Measurements from ENCODE around the gene CCNY.

Gene CCNY

GRCh38 chr10:35606430-35606829 is 270.1 kb downstream of the CCNY start:
- DNase-seq = no peak

- no peak for DNase-seq
These were observed 271.4 kb downstream of the CCNY start for GRCh38 chr10:35607475-35608327.

GRCh38 chr10:35608328-35608672 is 272.0 kb downstream of the CCNY start:
- no peak for DNase-seq

GRCh38 chr10:35611750-35612149 is 275.4 kb downstream of the CCNY start:
- no peak for DNase-seq

- no peak for DNase-seq
These were observed 276.2 kb downstream of the CCNY start for GRCh38 chr10:35612385-35613106.

- DNase-seq = no peak
These were observed 276.8 kb downstream of the CCNY start for GRCh38 chr10:35613107-35613440.

GRCh38 chr10:35613597-35614226 is 277.4 kb downstream of the CCNY start:
- DNase-seq = no peak

- no peak for DNase-seq
These were observed 278.0 kb downstream of the CCNY start for GRCh38 chr10:35614312-35614711.

Data from activated T-cell treated with anti-CD3 and anti-CD28 coated beads, Interleukin-2, amount 50 U/mL, for 1 hour (primary cell).